ENCODE data around the gene PCBP4. TPM values are rescaled to one million over a fixed set of nuclear protein-coding genes. Genes with fewer than 3 reads are reported as not detected.

Gene PCBP4
- total RNA-seq, 1 donor from 2014 or later = 11.5 TPM

- no peak for ATAC-seq
These were observed 29.4 kb downstream of the PCBP4 start for GRCh38 chr3:51937611-51938450.

GRCh38 chr3:51937014-51937413 lies 30.2 kb downstream of the PCBP4 start:
- ATAC-seq = no peak

GRCh38 chr3:51935886-51936755 lies 31.1 kb downstream of the PCBP4 start:
- no peak for ATAC-seq

- no peak for ATAC-seq
These were observed 32.0 kb downstream of the PCBP4 start for GRCh38 chr3:51934991-51935885.

GRCh38 chr3:51934139-51934850 lies 33.0 kb downstream of the PCBP4 start:
- ATAC-seq = no peak

- no peak for ATAC-seq
These were observed 33.6 kb downstream of the PCBP4 start for GRCh38 chr3:51933471-51934138.

- ATAC-seq = no peak
These were observed 34.5 kb downstream of the PCBP4 start for GRCh38 chr3:51932471-51933370.

GRCh38 chr3:51931756-51932155 lies 35.5 kb downstream of the PCBP4 start:
- ATAC-seq = no peak

- no peak for ATAC-seq
These were observed 36.8 kb downstream of the PCBP4 start for GRCh38 chr3:51930439-51930838.

- ATAC-seq = peak; percentile 40
These were observed 37.7 kb downstream of the PCBP4 start for GRCh38 chr3:51929420-51930003.

GRCh38 chr3:51928981-51929380 lies 38.3 kb downstream of the PCBP4 start:
- peak; percentile 17 for ATAC-seq

GRCh38 chr3:51928438-51928837 lies 38.8 kb downstream of the PCBP4 start:
- peak; percentile 11 for ATAC-seq

- ATAC-seq = no peak
These were observed 39.9 kb downstream of the PCBP4 start for GRCh38 chr3:51927061-51927977.

- ATAC-seq = no peak
These were observed 46.1 kb downstream of the PCBP4 start for GRCh38 chr3:51921081-51921578.

- ATAC-seq = no peak
These were observed 50.8 kb downstream of the PCBP4 start for GRCh38 chr3:51916418-51916817.

GRCh38 chr3:51908026-51908425 lies 59.2 kb downstream of the PCBP4 start:
- no peak for ATAC-seq
